Smooth muscle cell of bladder (primary cell): Measurements from ENCODE around the gene FAM217B. TPM values are rescaled to one million over a fixed set of nuclear protein-coding genes. Genes with fewer than 3 reads are reported as not detected.

Source experiments
- total RNA-seq: library from RNA; depleted of rRNA; stranded (reverse); fragments of >200 nt; gene quantifications from 2 replicates; pipeline ENCODE4 v1.2.3, GENCODE V29; 2014

Gene FAM217B, protein sequence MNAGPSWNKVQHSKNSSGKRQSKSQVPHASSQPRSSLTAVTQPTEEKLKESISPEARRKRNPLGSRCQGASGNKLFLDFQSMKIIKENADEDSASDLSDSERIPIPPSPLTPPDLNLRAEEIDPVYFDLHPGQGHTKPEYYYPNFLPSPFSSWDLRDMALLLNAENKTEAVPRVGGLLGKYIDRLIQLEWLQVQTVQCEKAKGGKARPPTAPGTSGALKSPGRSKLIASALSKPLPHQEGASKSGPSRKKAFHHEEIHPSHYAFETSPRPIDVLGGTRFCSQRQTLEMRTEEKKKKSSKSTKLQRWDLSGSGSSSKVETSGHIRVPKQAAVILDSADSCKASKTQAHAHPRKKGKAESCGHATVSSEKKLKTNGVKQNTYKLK
- total RNA-seq: 2.5 and 2.6 TPM in 2 replicates

DNA sequence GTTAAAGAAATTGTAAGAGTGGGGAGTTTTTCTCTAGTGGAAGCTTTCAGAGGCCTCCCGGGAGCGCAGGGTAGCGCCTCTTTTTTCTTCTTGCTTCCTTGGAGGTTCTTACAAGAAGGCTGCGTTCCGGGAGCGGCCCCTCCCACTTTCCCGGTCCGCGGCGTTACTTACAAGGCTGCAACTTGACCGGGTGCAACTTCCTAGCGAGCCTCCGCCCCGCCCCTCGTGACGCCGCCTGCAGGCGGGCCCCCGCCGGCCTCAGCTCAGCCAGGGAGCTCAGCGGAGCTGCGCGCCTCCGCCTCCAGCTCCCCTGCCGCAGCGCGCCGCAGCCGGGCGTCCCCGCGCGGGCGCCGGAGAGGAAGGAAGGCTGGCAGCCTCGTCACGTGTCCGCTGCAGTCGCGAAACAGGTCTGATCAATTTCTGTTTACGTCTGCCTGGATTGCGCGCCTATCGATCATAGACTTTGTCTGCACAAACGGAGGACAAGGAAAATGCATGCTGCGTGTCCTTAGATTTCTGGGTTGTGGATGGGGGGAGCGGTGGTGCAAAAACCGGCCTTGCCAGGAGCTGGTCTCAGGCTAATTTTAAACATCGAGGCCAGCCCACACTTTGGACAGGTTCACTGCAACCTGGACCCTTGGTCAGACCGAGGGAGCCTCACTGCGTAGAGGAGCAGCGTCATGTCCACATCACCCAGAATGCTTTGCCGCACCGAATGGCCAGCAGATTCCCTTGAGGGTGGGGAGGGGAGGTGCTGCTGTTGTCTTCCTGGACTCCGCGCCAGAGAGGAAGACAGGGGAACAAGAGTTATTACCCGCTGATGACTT, at the start of gene FAM217B, which contains the start of gene PPP1R3D:
FAM217B (plus strand) TSS at position 261 of the 827 bp plus-strand sequence. CDS start 3,555 bp downstream, outside the sequence.
PPP1R3D (minus strand) TSS at position 177 of the 827 bp plus-strand sequence. CDS start 374 bp downstream, outside the sequence.

DNA sequence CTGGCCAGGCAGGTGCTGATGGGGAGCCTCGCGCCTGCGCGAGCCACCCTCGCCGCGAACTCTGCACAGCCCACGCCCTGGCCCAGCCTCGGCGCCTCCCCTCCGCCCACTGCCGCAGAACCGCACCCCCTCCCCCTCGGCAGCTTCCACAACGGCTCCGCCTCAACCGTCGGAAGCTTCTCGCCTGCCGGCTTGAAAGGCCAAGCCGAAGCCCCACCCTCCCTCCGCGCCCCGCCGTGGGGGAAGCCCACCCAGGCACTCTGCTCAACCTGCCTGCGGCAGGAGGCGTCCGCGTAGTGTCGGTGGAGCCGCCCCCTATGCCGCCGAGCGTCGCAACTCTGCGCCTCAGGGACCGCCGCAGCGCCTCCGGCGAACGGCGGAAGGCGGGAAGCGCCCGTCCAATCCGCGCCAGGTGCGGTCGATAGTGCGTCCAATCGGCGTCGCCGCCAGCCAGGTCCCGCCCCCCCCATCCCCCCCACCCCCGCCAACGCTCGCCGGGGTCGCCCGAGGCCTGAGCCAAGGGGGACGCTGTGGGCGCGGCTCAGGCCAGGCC, 6.8 kb upstream of the FAM217B start, which contains the start of gene SYCP2:
SYCP2 (minus strand) TSS at position 342 of the 553 bp plus-strand sequence. CDS start 11,224 bp downstream, outside the sequence.

DNA sequence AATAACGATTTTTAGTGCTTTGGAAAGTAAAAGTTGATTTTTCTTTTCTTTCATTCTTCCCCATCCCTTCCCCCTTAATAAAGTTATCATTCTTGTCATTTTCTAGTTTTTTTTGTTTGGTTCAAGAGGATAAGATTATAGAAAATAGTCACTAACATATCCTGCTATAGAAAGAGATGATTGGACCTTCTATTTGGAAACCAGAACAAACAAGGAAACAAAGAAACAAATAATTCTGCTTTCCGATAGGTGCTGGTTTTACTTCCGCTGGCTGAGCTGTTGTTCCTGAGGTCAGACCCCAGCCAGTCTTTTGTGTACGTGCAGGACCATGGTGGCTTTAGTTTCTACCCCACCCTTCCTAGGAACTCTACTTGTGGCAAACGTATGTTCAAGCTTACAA, 17.9 kb downstream of the FAM217B start, which contains the start of gene CDH26:
CDH26 (plus strand) TSS at position 301 of the 400 bp plus-strand sequence. CDS start 304 bp downstream, outside the sequence.

Other genes with a start within 250 kb of the FAM217B start
- 0.37 and 0.57 TPM in 2 replicates for gene SYCP2, start 6.8 kb upstream of the FAM217B start, total RNA-seq
- gene PPP1R3D, start 84 bp upstream of the FAM217B start, total RNA-seq: 5.0 and 6.4 TPM in 2 replicates
- 0.14 and 0.18 TPM in 2 replicates for gene CDH26, start 18.0 kb downstream of the FAM217B start, total RNA-seq